HG02571 (cell line): Measurements from ENCODE around the gene SMIM35.

ENCODE experiments used
- ATAC-seq: cut with Tn5 transposase; IDR thresholded peaks from one replicate; pipeline ENCODE4 v1.9.1; 2021; ENCODE audit warnings: mild to moderate bottlenecking, moderate library complexity; ENCODE audit not compliant: unreplicated experiment

Gene SMIM35

GRCh38 chr11:118007040-118007439 lies 79.7 kb downstream of the SMIM35 start:
- no peak for ATAC-seq

- no peak for ATAC-seq
Measured at GRCh38 chr11:118006153-118006534, 80.6 kb downstream of the SMIM35 start.

DNA sequence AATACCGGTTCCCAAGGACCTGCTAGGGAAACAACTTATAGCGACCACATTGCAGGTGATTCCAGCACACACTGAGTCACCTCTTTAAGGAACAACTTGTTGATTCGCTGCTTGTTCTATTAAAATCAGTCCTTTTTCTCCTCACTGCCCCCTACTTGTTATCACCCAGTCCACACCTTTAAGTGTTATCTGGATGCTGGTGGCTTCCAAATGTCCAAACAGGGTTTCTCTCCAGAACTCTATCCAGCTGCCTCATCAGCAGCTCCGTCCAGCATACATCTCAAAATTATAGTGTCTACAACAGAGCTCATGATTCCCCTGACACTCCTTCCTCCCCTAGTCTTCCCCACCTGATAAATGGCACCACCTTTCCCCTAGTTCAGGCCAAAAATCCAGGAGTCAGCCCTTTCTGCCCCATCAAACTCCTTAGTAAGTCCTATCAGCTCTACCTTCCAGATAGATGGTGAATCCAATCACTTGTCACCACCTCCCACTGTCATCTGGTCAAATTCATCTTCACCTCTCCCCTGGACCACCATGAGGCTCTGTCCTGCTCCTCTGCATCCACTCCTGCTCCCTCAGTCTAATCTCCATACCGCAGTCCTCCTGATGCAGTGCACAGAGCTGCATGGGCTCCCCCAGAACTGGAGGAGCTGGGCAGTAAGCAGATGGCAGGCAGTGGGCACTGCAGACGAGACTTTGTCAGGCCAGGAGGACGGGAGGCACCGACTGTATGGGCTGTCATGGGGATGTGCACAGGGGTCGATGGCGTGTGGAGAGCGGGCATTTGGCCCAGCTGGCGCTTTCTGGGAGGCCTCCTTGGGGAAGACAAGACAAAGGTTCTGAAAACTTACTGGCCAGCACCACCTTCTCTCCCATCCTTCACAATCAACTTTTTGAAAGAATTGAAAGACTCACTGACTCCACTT lies 81.3 kb downstream of the SMIM35 start:
- no peak for ATAC-seq

DNA sequence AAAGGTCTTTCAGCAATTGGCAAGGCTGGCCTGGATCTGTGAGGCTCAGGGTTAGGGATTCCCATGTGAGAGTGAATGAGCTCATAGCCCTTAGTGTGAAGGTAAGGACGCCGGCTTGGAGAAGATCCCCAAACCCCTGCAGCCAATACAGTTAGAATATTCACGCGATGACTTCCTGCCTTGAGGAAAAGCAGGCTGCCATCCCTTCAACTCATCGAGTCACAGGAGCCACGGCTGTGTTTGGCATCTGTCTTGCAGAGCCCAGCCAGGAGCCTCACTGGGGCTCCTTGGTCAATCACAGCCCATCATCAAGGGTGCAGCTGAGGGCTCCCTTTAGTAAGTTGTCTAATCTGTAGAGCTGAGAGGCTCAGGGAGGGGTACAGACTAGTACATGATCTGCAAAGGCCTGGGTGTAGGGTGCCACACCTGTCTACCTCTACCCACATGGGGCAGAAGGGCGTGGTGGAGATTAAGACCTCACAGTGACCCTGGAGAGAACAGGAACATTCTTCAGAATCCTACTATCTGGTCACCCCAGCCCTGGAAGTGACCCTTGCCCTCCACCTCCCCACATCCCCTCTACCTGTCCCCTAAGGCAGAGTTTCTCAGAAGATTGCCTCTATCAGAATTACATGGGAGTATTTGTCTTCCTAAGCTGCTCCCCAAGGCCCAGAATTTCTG lies 82.1 kb downstream of the SMIM35 start:
- no peak for ATAC-seq

GRCh38 chr11:118003456-118003855 lies 83.3 kb downstream of the SMIM35 start:
- no peak for ATAC-seq

GRCh38 chr11:118002541-118003423 lies 84.0 kb downstream of the SMIM35 start:
- ATAC-seq, result no peak

GRCh38 chr11:118002010-118002540 lies 84.7 kb downstream of the SMIM35 start:
- ATAC-seq, result no peak

GRCh38 chr11:118001494-118001971 lies 85.2 kb downstream of the SMIM35 start:
- ATAC-seq, result no peak

- no peak for ATAC-seq
Measured at GRCh38 chr11:118000850-118001228, 85.9 kb downstream of the SMIM35 start.

DNA sequence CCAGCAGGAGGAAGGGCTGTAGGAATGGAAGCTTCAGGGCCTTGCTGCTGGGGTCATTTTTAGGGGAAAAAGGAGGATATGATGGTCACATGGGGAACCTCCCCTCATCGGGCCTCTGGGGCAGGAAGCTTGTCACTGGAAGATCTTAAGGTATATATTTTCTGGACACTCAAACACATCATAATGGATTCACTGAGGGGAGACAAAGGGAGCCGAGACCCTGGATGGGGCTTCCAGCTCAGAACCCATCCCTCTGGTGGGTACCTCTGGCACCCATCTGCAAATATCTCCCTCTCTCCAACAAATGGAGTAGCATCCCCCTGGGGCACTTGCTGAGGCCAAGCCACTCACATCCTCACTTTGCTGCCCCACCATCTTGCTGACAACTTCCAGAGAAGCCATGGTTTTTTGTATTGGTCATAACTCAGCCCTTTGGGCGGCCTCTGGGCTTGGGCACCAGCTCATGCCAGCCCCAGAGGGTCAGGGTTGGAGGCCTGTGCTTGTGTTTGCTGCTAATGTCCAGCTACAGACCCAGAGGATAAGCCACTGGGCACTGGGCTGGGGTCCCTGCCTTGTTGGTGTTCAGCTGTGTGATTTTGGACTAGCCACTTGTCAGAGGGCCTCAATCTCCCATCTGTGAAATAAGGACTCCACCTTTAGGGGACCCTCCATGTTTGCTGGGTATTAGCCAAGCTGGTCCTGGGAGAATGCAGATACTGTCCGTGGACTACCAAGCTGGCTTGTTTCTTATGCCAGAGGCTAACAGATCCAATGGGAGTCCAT lies 86.5 kb downstream of the SMIM35 start:
- no peak for ATAC-seq

DNA sequence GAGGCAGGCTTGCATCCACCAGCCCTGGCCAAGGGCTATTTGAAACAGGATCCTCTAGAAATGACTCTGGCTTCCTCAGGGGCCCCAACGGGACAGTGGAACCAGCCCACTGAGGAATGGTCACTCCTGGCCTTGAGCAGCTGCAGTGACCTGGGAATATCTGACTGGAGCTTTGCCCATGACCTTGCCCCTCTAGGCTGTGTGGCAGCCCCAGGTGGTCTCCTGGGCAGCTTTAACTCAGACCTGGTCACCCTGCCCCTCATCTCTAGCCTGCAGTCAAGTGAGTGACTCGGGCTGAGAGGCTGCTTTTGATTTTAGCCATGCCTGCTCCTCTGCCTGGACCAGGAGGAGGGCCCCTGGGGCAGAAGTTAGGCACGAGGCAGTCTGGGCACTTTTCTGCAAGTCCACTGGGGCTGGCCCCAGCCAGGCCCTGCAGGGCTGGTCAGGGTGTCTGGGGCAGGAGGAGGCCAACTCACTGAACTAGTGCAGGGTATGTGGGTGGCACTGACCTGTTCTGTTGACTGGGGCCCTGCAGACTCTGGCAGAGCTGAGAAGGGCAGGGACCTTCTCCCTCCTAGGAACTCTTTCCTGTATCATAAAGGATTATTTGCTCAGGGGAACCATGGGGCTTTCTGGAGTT lies 87.3 kb downstream of the SMIM35 start:
- ATAC-seq, result no peak

- ATAC-seq, result no peak
Measured at GRCh38 chr11:117998664-117999353, 88.0 kb downstream of the SMIM35 start.

GRCh38 chr11:117997823-117998579 lies 88.8 kb downstream of the SMIM35 start:
- ATAC-seq, result peak; percentile 59

- ATAC-seq, result no peak
Measured at GRCh38 chr11:117997406-117997805, 89.4 kb downstream of the SMIM35 start.

DNA sequence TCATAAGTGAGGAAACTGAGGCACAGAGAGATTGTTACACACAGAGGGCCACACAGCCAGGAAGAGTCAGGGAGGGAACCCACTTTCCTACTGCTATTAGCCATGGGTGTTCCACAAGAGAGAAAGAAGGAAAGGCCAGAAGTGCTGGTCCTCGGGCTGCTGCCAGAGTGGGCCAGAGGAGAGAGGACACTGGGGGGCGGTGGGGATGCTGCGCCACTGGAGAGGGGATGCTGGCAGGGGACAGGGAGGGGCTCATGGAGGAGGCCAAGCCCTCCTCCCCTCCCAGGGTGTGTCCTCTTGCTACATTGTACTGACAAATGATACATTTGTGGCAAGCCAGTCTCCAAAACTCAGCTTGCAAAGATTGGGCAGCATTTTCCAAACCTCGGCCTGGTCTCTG lies 90.7 kb downstream of the SMIM35 start:
- ATAC-seq, result no peak

GRCh38 chr11:117995472-117995871 lies 91.3 kb downstream of the SMIM35 start:
- no peak for ATAC-seq

GRCh38 chr11:117993988-117994745 lies 92.6 kb downstream of the SMIM35 start:
- no peak for ATAC-seq

GRCh38 chr11:117992620-117993019 lies 94.1 kb downstream of the SMIM35 start:
- ATAC-seq, result no peak
